HL-60 (cell line): ENCODE measurements around the gene MGAT5.

ENCODE experiments used
- GABPA ChIP-seq: IDR thresholded peaks from 2 replicates; pipeline ENCODE4 v1.6.1; 2012; ENCODE audit warnings: low read depth
- POLR2AphosphoS5 ChIP-seq: IDR thresholded peaks from 2 replicates; pipeline ENCODE4 v1.6.1; 2012; ENCODE audit warnings: low read depth
- REST ChIP-seq: IDR thresholded peaks from 2 replicates; pipeline ENCODE4 v1.6.1; 2012; ENCODE audit warnings: low read depth; ENCODE audit not compliant: insufficient replicate concordance
- SPI1 ChIP-seq: IDR thresholded peaks from 2 replicates; pipeline ENCODE4 v1.6.1; 2012; ENCODE audit warnings: low read depth, mild to moderate bottlenecking, borderline replicate concordance
- TF ChIP-seq, protein P1 (sequence below): IDR thresholded peaks from one replicate; pipeline ENCODE4 v1.5.1; 2011; ENCODE audit warnings: low read length, control low read depth, inconsistent platforms; ENCODE audit not compliant: insufficient read depth

GRCh38 chr2:134501476-134502091 lies 247.7 kb downstream of the MGAT5 start:
- TF ChIP-seq, protein P1, sequence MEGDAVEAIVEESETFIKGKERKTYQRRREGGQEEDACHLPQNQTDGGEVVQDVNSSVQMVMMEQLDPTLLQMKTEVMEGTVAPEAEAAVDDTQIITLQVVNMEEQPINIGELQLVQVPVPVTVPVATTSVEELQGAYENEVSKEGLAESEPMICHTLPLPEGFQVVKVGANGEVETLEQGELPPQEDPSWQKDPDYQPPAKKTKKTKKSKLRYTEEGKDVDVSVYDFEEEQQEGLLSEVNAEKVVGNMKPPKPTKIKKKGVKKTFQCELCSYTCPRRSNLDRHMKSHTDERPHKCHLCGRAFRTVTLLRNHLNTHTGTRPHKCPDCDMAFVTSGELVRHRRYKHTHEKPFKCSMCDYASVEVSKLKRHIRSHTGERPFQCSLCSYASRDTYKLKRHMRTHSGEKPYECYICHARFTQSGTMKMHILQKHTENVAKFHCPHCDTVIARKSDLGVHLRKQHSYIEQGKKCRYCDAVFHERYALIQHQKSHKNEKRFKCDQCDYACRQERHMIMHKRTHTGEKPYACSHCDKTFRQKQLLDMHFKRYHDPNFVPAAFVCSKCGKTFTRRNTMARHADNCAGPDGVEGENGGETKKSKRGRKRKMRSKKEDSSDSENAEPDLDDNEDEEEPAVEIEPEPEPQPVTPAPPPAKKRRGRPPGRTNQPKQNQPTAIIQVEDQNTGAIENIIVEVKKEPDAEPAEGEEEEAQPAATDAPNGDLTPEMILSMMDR, result no peak
- TF ChIP-seq POLR2AphosphoS5, result no peak
- TF ChIP-seq REST, result no peak
- TF ChIP-seq GABPA, result no peak
- TF ChIP-seq SPI1, result no peak
